ENCODE results near the gene TCF4.

The TCF4 gene

DNA sequence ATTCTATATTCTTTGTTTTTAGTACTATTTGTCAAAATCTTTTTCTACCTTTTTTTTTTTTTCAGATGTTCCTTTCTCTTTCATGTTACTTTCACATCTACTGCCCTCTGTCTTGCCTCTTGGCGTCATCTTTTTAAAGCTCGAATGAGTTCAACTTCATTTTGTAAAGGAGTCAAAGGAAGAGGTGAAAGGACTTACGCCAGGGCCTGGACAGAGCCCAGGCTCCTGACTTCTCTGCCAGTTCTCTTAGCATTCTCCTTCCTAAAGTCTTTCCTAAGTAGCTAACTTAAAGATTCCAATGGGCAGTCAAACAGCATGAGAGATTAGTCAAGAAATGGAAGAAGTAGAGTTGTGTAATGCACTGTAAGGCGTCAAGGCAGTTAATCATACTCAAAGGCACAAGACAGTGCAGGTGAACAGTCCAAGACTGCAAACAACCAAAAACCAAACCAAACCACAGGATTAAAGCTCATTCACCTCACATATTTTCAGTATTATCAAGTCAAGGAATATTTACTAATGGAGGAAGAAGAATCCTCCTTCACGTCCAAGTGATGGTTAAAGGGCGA is 301.7 kb downstream of the TCF4 start:
- no peak for DNase-seq

DNA sequence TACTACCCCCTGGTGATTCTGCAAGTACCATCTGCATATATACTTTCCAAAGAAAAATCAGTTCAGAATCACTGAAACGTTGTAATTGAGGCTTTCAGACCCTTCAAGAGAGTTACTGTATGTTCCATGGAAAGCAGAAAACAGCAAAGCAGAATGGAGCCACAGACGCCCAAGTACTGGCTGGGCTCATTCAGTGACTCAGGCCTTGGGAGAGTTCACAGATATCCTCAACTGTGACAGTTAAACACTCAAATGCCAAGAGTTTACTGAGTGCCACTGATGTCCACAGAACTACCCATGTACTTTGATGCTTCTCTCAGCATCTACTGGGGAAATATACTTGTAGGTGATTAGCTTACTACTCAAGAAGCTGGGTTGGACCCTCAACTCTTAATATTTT is 303.4 kb downstream of the TCF4 start:
- no peak for DNase-seq

DNA sequence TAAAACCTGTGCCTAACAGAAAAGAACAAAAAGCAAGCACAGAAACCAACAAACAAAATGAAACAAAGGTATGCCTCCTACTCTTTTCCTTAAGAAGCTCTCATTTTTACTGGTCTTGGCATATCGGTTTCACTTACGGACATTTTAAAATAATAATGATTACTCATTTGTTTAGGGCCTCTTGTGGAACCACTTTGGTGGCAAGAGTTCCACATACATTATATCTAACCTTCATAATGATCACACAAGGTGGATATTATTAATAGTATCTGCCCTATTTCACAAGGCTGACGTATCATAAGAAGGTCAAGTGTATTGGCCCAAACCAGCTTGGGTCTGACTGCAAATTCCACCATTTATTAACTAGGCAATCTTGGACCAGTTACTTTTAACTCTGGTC is 304.7 kb downstream of the TCF4 start:
- no peak for DNase-seq

DNA sequence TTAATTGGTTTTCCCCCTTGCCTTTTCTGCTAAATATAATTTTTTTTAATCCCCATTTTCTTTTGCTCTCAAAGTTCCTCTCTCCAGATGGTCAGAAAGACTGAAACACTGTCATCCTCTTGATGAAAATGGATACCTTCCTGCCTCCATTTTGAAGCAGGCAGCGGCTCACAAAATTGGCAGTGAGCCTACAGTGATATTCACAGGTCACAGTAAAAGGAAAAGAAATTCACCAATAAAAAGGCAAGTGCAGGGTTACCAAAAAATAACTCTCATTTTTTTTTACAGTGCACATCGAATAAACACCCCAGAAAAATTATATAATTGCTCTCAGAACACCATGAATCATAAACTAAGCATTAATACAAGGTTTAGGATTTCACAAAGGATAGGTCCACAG is 307.5 kb downstream of the TCF4 start:
- DNase-seq, result no peak

DNA sequence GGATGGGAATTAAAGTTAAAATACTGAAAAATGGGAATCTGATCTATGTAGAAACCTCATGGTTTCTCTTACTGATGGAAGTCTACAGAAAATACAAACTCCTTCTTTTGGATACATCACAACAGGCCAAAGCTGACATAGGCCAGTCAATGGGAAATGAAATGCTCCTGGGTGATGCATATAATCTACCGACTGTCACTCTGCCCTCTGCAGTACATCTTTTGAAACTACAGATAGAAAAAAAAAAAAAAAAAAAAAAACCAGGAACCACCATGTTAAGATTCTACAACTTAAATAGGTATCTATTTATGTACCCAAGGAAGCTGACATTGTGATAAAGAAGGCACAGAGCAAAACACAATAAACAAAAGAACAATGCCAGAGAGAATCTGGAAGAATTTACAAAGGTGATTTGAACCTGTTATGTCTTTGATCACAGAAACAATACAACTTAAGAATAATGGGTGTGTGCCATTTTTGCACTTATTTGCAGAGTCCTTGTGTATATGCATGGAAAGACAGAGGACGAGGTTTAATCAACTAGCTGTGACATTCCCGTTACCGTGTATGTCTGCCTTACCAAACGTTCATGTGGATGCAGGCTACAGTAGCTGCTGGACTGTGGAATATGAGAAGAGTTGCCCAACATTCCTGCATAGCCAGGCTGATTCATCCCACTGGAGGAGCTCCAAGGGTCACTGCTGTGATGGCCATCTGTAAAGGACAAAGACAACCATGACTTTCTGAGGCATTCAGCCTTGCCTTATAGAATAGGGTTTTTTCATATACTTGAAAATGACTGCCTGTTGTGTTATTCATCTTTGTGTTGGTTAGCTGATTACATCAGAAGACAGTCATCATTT is 312.7 kb downstream of the TCF4 start:
- DNase-seq, result no peak

DNA sequence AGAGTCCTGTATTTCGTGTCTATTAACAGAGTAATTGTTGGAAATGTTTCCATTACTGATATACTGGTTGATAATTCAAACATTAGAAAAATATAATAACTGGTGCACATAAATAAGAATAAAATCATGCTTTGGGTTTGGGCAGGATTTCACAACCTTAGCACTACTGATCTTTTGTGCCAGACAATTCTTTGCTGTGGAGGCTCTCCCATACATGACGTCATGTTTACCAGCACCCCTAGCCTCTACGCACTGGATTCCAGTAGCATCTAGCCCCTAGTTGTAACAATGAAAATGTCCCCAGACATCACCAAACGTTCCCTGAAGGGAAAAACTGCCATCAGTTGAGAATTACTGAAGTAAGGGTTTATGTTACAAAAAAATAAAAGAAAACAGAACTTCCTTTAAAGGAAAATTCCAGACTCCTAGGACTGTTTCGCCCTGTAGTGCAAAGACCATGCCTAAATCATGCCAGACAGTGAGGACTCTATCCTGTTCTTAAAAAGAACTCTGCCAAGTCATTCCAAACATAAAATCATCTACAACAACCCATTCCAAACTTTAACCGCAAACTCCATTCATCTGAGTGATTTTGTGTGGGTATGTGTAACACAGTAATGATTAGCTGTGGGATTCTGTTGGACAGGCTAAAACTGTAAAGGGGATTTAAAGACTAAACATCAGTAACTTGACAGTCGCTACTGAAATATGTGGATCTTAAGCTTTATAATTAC is 315.3 kb downstream of the TCF4 start:
- no peak for DNase-seq

DNA sequence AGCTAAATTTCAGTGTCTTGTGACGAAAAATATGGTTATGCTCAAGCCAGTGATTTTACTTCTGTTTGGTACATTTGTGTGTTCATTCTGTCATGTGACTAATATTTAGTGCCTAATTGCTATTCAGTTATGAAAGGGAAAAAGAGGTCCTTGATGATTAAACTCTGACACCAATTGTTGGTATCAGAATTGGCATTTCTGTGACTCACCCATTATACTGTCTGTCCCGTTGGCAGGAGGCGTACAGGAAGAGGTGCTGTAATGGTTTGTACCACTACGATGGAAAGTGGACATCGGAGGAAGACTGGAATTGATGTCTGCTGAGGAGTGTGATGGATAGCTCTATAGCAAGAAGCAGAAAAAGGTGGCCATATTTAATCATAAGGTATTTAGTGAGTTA is 318.4 kb downstream of the TCF4 start:
- DNase-seq, result no peak

DNA sequence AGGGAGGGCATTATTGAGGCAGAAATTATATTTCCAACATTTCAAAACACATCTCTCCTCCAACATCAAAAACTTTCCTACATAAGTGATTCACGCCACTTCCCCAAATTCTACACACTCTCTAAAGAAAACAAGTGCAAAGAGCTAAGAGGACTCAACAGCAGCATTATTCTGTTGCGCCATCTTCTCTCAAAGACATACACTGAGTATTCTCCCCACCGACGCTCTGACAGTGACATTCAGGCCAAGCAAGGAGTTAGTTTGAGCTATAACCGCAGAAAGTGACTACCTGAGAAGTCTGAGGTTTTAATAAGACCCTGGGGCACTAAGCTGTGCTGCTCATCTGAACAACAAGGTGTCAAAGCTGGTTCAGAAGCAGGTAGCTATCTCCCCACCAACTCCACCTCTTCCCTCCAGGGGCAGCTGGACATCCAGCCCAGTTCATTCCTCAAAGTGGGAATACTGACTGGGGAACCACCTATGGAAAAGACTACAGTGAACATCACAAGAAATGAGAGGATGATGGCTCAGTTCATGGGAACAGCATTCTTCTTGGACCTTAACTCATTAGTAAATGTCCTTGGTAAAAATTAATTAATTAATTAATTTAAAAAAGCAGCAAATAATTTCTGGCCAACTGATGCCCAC is 319.2 kb downstream of the TCF4 start:
- peak in 1 of 2 donors; percentile 28 for DNase-seq

DNA sequence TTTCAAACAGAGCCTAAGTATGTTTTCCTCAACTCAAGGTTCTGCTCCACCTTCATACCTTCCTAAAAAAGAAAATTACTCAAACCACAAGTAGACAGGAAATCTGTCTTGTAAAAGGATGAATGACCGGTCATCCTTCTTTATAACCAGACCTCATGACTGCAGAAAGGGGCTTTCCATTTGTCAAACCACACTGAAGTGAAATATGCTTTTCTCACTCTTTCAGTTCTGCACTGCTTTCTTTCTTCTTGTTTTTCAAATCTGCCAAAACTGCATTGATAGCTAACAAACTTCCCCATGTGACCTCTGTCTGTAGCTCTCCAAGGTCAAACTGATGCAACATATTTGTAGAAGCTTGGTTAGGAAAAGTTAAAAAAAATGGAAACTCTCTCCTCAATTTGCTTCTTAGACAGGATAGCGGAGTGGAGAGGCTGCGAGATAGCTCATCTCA is 319.8 kb downstream of the TCF4 start:
- DNase-seq, result no peak

DNA sequence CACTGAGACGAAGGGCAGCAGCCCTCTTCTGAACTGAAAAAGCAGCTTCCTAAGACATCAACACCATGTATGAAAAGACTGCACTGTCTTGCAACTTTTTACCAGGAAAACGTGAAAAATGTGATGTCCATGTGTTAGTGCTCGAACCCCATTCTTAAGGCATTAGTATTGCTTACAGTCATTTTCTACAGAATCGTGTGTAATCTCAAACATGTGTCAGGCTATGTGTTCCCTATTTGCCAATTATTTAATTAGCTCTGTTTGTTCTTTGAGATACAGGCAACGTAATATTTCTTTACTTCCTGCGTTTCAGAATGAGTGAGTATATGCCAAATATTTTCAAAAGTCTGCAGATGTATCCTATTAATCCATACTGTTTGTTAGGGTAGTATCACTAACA is 321.0 kb downstream of the TCF4 start:
- no peak for DNase-seq

DNA sequence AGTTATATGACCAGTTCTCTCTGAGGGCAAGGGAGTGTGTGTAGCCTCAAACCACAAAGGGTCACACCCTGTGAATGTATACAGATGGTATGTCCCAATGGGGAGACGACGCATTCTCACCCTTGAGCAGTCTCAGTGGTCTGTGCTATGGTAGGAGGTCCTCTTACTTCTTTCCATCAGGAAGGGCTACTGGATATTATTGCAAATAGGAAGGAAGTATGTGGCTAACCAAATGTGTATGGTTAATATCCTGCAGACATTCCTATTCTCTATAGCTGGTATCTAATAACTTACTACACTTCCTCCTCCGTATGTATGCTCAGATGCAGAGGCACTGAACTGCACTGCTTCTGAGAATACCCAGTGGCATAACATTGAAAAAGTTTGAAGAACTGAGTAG is 322.0 kb downstream of the TCF4 start:
- DNase-seq, result peak in 1 of 2 donors; percentile 18

DNA sequence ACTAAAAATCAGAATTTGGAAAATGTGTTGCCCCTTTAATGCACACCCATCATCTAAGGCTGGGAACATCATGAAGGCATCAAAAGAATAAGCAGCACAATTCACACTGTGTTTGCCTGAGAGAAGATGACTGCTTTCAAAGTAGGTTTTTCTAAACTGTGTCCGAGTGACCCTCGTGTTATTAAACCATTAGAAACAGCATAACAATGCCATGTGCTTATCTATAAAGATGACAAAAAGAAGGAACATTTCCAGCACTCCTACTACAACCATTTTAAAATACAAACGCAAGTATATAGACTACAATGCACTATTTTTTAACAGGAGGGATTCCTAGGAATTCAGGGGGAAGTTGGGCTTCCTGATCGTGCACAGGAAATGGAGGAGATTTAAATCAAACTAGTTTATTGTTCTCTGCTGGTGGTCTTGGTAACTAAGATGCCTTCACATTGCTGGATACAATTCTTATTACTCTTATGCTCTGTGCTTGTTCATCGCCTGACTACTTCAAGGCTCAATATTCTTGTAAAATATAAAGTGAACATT is 322.8 kb downstream of the TCF4 start:
- DNase-seq, result no peak

DNA sequence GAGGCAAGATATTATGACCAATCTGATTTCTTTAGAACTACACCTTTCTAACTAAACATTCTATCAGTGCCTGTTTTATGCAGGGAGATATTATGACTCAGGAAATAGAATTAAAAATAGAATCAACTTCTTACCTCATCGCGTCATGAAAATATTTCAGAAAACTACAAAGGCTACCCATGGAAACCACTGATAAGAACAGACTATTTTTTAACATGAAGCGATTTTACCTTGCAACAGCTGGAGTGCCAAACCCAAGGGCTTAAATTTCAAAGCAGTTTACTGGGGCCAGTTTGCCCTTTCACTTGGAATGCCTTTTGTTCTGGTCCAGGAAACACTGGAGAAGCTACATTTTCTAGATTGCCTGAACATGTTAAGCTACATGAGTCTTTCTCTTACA is 323.9 kb downstream of the TCF4 start:
- no peak for DNase-seq

DNA sequence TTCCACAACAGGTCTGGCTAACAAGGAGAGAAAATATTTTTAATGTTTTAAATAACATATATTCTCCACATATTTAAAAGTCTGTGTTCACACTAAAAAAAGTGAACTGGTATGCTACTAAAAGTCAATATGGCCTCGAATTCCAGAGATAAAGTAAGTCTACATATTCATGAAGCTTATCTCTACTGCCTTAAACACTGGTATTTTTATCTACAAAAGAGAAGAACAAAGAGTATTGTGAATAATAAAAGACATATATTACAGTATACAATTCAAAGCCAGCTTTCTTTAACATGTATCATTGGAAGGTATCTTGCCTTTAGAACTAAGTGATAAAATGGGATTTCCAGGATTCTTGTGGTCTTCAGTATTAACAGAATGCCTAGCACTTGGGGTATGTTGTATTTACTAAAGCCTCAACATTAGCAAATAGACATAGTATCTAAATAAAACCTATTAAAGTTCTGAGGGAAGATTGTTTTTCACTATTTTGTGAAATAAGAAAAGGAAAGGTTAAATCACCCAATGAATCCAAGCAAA is 325.9 kb downstream of the TCF4 start:
- DNase-seq, result no peak

DNA sequence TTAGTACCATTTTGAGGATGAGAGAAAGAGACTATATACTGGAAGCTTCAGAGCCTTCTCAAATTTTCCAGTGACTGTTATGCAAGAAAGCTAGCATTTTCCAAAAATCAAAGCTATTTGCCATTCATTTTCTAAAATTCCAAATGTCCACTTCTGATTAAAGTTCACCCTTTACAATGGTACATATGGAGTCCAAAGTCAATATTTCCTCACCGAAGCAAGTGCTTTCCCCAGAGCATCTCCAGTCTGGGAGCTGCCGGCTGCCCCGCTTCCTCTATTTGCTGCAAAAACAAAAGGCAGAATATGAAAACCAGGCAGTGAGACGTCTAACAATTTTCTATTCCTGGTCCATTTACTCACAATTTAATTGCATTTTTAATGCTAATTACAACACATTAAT is 326.7 kb downstream of the TCF4 start:
- DNase-seq, result no peak

DNA sequence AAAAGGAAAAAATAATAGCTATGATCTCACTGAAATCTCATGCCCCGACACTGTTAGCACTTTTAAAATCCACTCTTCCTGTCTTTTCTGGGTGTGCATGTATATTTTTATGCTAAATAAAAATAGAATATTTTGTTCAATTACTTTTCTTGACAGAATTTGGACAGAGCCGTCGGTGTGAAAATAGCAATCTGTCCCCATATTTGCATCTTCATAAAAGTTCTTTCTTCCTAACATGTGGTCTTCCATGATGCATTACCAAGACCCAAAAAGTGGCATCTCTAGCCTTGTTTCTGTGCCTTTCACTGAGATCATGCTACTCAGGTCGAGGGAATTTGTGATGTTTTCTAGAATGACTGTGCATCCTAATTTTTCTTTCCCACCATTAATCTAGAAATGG is 329.9 kb downstream of the TCF4 start:
- no peak for DNase-seq

DNA sequence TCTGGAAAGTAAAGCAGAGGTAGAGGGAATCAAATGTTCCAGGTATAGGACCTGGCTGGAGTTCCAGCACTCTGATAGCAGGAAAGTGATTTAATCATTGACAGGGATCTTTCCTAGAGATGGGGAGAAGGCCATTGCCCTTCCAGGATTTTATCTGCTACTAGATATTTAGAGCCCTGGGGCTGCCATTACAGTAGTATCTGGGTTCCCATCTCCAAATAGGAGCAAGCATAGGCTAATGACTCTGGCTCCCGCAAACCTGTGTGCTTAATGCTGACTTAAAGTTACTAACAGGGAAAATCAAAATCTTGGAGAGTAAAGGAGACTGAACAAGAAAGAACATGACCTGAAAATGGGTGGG is 331.1 kb downstream of the TCF4 start:
- no peak for DNase-seq

DNA sequence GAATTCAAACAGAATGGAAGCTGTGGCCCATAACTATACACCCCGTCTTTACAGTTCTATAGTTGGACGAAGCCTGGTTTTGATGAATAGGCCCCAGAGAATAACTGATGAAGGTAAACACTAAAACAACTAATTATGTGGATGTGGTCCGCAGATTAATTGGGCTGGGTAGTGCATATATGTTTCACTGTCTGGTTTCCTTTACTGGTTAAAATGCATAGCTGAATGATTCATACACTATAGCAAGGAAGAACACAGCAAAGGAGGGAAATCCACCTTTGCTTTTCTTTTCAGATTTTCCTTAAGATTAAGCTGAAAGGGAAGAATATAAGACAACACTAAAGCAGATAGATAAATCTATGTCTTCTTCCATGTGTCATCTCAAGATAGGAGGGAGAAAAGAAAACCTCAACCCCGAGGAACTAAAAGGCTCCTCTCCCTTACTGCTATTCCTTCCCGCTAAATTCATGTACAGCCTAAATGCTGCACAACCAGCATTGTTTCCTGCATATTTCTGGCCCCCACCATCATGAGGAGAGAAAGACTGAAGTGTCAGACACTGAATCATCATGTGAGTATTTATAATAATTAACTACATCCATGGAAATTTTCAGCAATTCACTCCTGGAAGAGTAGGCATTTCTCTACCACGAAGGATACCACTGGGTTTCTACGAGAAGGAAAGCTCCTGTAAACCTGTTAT is 331.6 kb downstream of the TCF4 start:
- DNase-seq, result no peak

DNA sequence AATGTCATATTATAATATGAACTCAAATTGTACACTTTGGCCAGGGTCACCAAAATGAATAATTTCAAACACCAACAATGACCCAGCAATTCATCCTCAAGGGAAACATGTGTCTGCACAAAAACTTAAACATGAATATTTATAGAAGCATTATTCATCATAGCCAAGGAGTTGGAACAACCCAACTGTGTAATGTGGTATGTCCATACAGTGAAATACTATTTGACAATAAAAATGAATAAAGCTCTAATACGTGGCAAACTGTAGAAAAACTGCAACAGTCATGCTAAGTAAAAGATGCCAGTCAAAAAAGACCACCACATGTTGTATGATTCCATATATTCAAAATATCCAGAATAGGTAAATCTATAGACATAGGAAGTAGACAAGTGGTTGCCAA is 334.2 kb downstream of the TCF4 start:
- DNase-seq, result no peak

DNA sequence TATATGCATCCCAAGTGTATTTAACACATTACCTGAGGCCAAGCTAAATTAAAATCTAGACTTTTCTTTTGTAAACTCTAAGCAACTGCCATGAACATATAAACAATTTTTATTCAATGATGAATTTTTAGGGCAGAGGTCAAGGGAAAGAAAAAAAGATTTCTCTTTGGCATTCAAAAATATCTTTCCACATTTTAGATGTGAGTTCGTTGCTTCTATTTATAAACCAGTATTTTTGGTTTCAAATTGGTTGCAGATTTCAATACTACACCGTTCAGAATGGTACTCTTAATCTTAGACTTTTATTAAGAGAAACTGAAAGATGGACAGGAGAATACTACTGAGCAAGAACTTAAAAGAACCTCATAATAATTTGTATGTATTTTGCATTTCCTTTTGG is 335.1 kb downstream of the TCF4 start:
- no peak for DNase-seq

DNA sequence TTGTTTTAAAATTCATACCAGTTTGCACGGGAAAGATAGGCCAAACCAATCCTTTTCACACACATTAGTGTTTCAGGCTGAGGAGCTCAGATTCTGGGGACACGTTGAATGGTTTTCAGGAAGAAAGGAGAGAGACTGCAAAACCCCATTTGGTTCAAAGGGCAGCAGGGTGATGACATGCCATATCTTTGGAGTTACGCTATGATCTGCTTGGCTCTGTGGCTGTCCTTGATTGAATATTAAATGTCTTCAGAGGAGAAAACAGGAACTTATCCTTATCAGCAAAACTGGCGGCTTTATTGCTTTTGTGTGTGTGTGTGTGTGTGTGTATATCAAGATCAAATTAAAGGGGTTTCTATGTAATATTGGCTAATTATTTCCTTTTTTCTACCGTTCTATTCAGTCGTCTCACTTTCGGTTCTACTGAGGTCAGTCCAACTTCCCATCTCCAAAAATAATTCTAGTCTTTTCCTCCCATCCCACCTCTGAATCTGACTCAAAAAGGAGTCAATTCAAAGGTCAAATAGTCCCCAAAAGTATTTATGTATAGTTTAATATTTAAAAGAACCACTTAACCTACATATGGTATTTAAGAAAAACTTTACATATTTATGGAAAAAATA is 335.8 kb downstream of the TCF4 start:
- no peak for DNase-seq
